Renal pelvis (tissue), 4 donors: ENCODE results near the gene TENM3. TPM values are rescaled to one million over a fixed set of nuclear protein-coding genes. Genes with fewer than 3 reads are reported as not detected.

Experiments
- DNase-seq: peaks from one replicate; pipeline ENCODE4 v3.0.0-alpha.2; 2013
- polyA plus RNA-seq, 3 donors: library from polyadenylated mRNA; unstranded; fragments of 120-200 nt; gene quantifications; one replicate each; pipeline ENCODE4 v1.2.1, GENCODE V29; 2013; ENCODE audit not compliant: insufficient read length in 3 of 3

Gene TENM3
- polyA plus RNA-seq, 3 donors: 17.4 to 21.5 (median 20.5) TPM

- DNase-seq: no peak
These were observed 321.6 kb downstream of the TENM3 start for GRCh38 chr4:182564724-182565369.

DNA sequence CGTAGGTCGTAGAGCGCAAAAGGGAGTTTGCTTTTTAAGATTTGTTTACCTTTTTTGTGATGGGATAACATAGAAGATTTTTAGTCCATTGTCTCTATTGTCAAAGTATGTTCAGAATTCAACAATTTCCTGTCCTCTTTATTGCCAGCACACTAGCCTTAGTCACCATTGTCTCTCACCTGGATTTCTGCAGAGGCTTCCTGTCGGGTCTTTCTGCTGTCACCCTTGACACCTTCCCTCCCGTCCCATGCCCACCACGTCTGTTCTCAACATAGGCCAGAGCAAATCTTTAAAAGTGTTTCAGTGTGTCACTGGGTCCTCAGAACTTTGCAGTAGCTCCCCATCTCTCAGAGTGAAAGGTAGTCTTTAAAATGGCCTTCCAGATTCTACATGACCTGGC, 323.9 kb downstream of the TENM3 start:
- DNase-seq: no peak

DNA sequence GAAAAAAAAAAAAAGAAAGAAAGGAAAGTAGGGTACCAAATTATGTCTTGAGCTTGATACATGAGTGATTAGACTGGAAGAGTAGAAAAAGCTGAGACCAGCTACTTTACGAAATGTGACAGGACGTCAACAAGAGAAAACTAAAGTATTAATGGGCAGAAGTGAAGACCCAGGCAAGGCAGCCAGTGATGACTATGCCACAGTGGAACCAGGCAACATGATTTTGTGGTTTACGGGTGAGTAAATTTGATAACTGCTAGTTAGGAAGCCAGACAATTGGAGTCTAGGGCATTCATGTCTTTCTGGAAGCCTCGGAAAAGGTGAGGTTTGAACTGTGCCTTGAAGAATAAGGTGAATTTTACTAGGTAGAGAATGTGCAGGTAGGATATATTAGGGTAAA, 326.4 kb downstream of the TENM3 start:
- no peak for DNase-seq

GRCh38 chr4:182574706-182575105, 331.5 kb downstream of the TENM3 start:
- no peak for DNase-seq

DNA sequence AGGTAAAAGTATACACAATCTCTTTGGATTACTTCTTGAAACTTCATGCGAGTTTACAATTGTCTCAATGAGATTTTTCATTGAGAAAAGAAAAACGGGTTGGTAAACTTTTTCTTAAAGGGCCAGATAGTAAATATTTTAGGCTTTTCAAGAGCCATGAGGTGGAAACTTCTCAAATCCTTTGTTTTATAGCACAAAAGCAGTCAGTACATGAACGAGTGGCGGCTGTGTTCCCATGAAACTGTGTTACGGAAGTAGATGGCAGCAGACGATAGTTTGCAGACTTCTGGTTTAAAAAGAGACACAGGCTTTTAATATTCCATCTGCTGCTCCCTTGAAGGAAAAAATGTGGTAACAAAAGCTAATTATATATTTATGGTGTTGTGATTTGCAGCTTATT, 332.0 kb downstream of the TENM3 start:
- DNase-seq: no peak

DNA sequence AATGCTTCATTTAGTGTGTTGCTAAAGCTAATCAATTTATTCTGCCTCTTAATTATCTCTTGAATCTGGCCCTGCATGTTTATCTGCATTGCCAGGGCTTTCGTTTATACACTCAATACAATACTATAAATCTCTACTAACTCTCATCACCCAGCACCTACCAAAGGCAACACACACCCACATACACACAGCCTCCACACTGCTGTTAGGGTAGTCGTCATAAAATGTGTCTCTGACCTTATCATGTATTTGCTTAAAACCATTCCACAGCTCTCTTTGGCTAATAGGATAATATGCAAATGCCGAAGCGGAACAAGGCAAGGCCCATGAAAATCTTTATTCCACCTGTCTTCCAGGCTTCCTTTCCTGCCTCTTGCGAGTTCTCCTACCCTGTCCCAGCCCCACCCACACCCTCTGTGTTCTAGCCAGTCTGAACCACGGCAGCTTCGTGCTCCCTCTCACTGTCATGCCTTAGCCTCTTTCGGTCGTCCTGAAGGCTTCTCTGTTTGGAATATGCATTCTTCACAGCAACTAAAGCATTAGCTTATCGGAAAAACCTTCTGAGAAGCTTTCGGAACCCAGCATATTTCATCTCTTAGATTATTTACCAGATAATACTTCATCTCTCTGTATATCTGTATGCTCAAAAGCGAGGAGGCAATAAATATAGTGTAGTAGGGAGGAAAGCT, 333.5 kb downstream of the TENM3 start:
- no peak for DNase-seq

DNA sequence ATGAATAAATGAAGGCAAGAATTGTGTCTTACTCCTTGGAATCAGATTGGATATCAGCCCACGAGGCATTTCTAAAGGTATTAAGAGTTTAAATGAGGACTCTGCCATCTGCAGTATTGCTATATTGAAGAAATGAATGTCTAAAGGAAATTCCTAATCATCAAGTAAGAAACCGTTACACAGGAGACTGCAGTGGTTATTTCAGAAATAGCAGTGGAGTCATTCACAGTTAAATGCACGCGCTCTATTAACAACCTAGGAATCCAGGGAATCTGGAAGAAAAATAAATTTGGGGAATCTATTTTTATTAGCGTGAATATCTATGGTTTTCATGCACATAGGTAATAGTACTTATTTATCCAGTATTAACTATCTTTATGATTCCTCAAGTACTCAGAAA, 334.2 kb downstream of the TENM3 start:
- DNase-seq: no peak

GRCh38 chr4:182578402-182578801, 335.2 kb downstream of the TENM3 start:
- no peak for DNase-seq

- DNase-seq: no peak
These were observed 339.0 kb downstream of the TENM3 start for GRCh38 chr4:182582245-182582644.

DNA sequence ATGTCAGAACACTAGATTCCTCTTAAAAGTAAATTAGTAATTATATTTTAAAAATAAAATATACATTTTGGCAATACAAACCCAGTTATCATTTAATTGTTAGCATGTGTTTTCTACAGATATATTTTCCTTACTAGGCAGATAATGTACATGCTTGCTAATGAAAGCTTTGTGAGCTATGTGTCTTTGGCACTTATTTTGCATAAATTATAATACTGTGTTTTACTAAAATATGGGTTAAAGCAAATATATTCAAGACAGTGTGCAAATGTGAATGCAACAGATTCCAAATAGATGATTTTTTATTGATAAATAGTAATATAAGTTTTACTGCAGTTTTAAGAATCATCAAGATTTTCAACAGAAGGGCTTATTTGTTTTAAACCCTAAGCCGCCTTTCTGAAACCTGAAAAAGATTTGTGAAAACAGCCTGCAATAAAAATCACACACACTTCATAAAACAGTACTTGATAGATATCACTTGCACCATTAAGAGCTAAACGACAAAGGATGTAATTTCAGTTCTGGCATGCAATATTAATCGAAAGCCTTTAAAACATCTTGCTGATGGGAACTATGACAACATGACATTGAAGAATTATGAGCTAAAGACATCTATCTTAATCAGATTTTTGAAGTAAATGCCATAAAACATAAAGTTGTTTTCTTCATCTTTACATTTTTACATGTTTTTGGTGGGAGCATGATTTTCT, 340.7 kb downstream of the TENM3 start:
- DNase-seq: no peak

GRCh38 chr4:182585321-182585720, 342.1 kb downstream of the TENM3 start:
- DNase-seq: no peak

DNA sequence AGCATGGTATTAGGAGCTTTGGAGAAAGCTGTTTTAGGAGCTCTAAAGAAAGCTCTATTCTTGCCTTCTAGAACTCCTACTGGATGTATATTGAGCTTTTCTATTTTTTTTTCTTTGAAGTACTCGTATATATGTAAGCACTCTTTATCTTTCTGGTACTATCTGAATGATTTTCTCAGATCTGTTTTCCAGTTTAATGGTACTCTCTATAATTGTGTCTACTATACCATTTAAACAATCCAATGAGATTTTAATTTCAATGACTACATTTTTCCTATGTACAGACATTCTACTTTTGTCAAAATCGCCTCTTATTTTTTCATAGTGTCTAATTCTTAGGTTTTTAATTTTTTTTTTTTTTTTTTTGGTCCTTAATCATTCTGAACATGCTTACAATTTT, 345.9 kb downstream of the TENM3 start:
- no peak for DNase-seq

DNA sequence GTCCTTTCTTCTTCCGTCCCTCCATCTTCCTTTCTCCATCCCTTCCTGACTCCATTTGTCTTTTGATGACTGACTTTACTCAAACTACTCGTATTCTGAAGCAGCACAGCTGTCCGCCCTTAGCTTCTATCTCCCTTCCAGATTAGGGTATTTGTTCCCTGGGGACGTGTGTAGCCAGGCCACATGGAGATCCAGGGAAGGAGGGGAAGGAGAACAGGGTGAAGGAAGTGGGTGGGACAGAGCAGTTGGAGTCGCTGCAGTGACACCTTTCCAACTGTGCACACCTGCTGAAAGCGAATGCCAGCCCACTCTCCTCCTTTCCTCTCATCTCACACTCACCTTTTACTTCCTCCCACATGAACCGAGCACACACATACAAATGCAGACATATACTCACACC, 350.2 kb downstream of the TENM3 start:
- no peak for DNase-seq

DNA sequence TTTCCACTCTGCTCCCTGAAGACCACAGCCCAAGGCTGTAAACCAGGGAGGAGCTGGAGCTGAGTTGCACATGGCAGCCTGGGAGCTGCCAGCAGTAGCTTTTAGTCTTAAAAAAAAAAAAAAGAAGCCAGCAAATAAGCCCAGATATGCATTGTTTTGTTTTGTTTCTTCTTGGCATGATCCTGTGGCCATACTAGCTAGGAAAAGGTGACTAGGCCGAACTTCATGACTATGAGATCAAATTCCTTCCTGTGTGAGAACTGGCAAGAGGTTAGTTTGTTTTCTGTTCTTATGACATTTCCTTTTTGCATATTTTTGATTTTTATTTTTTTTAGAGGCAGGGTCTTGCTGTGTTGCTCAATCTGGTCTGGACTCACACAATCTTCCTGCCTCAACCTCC, 350.7 kb downstream of the TENM3 start:
- no peak for DNase-seq

DNA sequence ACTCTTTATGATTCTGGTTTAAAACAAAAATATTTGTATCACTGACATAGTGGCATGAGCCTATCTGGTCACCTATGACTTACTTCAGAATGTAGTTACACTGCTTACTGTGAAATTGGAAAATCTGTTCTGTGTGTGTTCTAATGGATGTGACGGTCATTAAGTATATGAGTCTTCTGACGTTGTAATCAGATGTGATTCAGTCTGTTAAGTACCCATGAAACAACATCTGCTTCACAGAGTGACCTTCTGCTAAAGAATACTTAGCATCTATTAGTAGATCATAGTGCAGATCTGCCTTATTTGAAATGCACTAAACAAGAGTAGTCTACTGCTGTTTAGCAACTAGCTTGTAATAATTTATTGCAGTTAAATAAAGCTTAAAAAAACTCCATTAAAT, 356.9 kb downstream of the TENM3 start:
- no peak for DNase-seq

GRCh38 chr4:182600856-182601255, 357.7 kb downstream of the TENM3 start:
- DNase-seq: no peak

- DNase-seq: no peak
These were observed 361.0 kb downstream of the TENM3 start for GRCh38 chr4:182604161-182604622.

- DNase-seq: no peak
These were observed 361.8 kb downstream of the TENM3 start for GRCh38 chr4:182604953-182605352.

DNA sequence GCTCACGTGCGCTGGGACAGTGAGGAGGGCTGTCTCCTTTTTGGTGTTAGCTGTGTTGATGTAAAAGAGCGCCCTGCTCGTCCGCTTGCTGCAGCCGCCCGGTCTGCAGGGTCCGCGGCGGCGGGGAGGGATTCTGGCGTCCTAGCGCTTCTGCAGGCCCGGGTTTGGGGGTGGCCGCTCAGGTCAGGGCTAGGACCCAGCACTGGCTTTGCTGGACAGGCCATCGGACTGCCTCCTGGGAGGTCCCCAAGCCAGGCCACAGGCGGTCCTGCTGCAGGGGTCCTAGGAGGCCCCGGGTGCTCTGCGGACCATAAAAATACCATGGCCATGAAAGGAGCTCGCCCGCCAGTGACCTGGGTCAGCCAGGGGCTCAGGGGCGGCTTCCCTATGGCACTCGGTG, 365.3 kb downstream of the TENM3 start:
- DNase-seq: no peak

GRCh38 chr4:182616476-182616875, 373.3 kb downstream of the TENM3 start:
- no peak for DNase-seq

- DNase-seq: no peak
These were observed 376.5 kb downstream of the TENM3 start for GRCh38 chr4:182619660-182620059.

DNA sequence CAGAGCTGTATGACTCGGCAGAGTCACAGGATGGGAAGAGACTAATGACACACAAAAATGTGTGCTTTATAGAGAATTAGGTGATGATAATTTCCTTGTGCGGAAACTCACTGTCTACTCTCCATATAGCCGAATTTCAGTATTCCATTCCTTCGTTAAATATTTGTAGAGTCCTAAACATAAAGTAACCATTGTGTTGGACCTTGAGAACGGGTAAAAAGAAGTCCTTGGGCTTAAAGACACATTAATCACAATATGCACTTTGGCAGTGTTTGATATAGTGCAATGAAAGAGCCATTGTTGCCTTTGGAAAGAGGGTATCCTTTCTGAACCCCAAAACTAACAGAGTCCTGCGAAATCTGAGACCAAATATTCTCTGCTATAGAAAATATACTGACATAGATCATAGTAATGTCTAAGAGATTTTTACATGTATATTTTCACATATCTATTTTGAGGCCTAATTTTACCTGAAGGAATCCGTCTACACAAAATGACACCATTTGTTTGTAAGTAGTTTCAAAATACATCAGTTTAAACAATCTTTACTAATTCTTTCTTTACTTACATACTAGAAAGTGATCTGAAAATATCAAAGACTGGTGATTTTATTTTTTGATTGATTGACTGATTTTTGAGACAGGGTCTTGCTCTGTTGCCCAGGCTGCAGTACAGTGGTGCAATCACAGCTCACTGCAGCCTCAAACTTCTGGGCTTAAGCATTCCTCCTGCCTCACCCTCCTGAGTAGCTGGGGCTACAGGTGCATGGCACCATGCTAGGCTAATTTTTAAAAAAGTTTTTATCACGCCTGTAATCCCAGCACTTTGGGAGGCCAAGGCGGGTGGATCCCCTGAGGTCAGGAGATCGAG, 377.1 kb downstream of the TENM3 start:
- no peak for DNase-seq
